ENCODE data around the gene SNTB2. TPM values are rescaled to one million over a fixed set of nuclear protein-coding genes. Genes with fewer than 3 reads are reported as not detected.

SNTB2 gene
- total and polyA plus RNA-seq, 2 of the 13 experiments (the other 11 are each of a cell fraction or from before 2014, with no cell fraction given), result 11.5 to 19.2 TPM

GRCh38 chr16:69285240-69285639 is 98.3 kb downstream of the SNTB2 start:
- Histone ChIP-seq H3K4me2 (ENCODE audit: low read depth, low read length) (no peak overlapping the region), H3K27ac (ENCODE audit: extremely low read length, insufficient read depth, low read length) (no peak overlapping the region), H3K4me1 (ENCODE audit: insufficient read depth, low read length) (peaks cover 8% of the 10 kb centered on the region; the same call in 1 of the 2 replicates), H3K9me3 (ENCODE audit: low read length) (no peaks in the 10 kb centered on the region), H3K36me3 (replicated peaks in 1 of 2; ENCODE audit: control insufficient read depth in 1 of 2, insufficient read depth in 2 of 2, low read length in 2 of 2) (peaks cover 4 to 21% of the 10 kb centered on the region in 2 experiments), H3K79me2 (ENCODE audit: insufficient read depth, low read length) (no peaks in the 10 kb centered on the region), H3K9ac (ENCODE audit: insufficient read depth, low read depth, low read length) (no peak overlapping the region), H4K20me1 (ENCODE audit: insufficient read depth, low read length) (no peaks in the 10 kb centered on the region), H3K4me3 (replicated peaks in 1 of 3; ENCODE audit: insufficient read depth in 1 of 3, low read depth in 2 of 3, low read length in 3 of 3) (no peak overlapping the region), H3K27me3 (ENCODE audit: control insufficient read depth in 1 of 2, insufficient read depth in 2 of 2, low read length in 2 of 2) (no peaks in the 10 kb centered on the region), H2AFZ (ENCODE audit: low read length) (no peak overlapping the region)
- no TSS peak for BruUV-seq (replicated peaks)
- in situ Hi-C loops (cut with HindIII; ENCODE audit: extremely low pct_ligation_motif_present, low pct_unique_long_range_greater_than_20kb), result loop anchor here (5.0 kb wide), 1 partner anchor 133 kb away; no protein-coding TSS in a partner anchor
- TF ChIP-seq ZNF672 (CRISPR knock-in tag; IDR thresholded peaks at IDR 0.05) (no peak), CENPX (CRISPR knock-in tag; IDR thresholded peaks at IDR 0.05) (no peak), DNMT1 (CRISPR knock-in tag; IDR thresholded peaks at IDR 0.05) (no peak), MEIS1 (CRISPR knock-in tag; IDR thresholded peaks at IDR 0.05; ENCODE audit: borderline replicate concordance) (no peak), ZNF33B (CRISPR knock-in tag; IDR thresholded peaks at IDR 0.05) (no peak), ZNF281 (CRISPR knock-in tag; IDR thresholded peaks at IDR 0.05; ENCODE audit: borderline replicate concordance) (no peak), U2AF1 (optimal IDR thresholded peaks at IDR 0.05; ENCODE audit: low read depth, low read length) (no peak), ZNF790 (CRISPR knock-in tag; IDR thresholded peaks at IDR 0.05; ENCODE audit: borderline replicate concordance) (no peak), TFDP2 (CRISPR knock-in tag; IDR thresholded peaks at IDR 0.05) (no peak)
- 94% methylated on average over 4 of the region's 4 CpGs for WGBS (ENCODE audit: low lambda C conversion rate)
- no peak for FAIRE-seq
- POLR2A ChIA-PET, result interaction anchor here (0.8 kb wide), 1 partner anchor 135 kb away, joined by 3 read pairs; no protein-coding TSS in a partner anchor
- intact Hi-C loops (cut with micrococcal nuclease; ENCODE audit: unreplicated experiment), result no loop called here
- no peak for ATAC-seq
- DNase-seq (ENCODE audit: low spot score), result no peak
- CTCF ChIA-PET (ENCODE audit: low intra/inter-chr PET ratio, low total read pairs), result interaction anchor here (3.7 kb wide), 1 partner anchor 135 kb away, joined by 44 read pairs; no protein-coding TSS in a partner anchor
